Left lung (tissue), 10 donors: ENCODE results near the gene ZNF511. TPM values are rescaled to one million over a fixed set of nuclear protein-coding genes. Genes with fewer than 3 reads are reported as not detected.
A peak's percentile ranks its signal among the peaks of the same experiment; 100 is the strongest.

Source experiments
- ATAC-seq: fragments of 200-7000 bp; cut with Tn5 transposase; one replicate; pipeline ENCODE4 v1.9.1; 2020; ENCODE audit warnings: moderate library complexity
- DNase-seq, 4 donors: peaks; one replicate each; pipeline ENCODE4 v3.0.0-alpha.2; 2013 to 2020
- H3K27ac ChIP-seq, 2 donors: fragments of 200-600 bp; sonication (generic) in 1 of 2; one replicate each; pipeline versions ENCODE4 v1.5.0 to v1.8.0; 2020 to 2021
- H3K27me3 ChIP-seq, 2 donors: fragments of 200-600 bp; sonication (generic) in 1 of 2; one replicate each; pipeline versions ENCODE4 v1.5.0 to v1.8.0; 2020 to 2021
- H3K36me3 ChIP-seq, 2 donors: fragments of 200-600 bp; sonication (generic) in 1 of 2; one replicate each; pipeline versions ENCODE4 v1.5.0 to v1.8.0; 2020 to 2021
- H3K4me1 ChIP-seq, 2 donors: fragments of 200-600 bp; one replicate each; pipeline ENCODE4 v1.8.0; 2021
- H3K4me3 ChIP-seq, 2 donors: fragments of 200-600 bp; sonication (generic) in 1 of 2; one replicate each; pipeline versions ENCODE4 v1.5.0 to v1.8.0; 2020 to 2021; ENCODE audit warnings: mild to moderate bottlenecking in 1 of 2
- H3K9me3 ChIP-seq, 2 donors: fragments of 200-600 bp; sonication (generic) in 1 of 2; one replicate each; pipeline versions ENCODE4 v1.5.0 to v1.8.0; 2020 to 2021
- CTCF ChIP-seq, 2 donors: fragments of 200-600 bp; sonication (generic) in 1 of 2; IDR thresholded peaks; one replicate each; pipeline versions ENCODE4 v1.5.0 to v1.8.0; 2021; ENCODE audit warnings: antibody characterized with exemption in 2 of 2
- intact Hi-C, 2 donors: fragments of 100-400 bp; cut with DNase I; formaldehyde crosslinking; loops; one replicate each; pipeline versions ENCODE4 v1.11.2 to v1.14.2; 2022
- polyA plus RNA-seq, 6 donors: library from polyadenylated mRNA; unstranded; fragments of 120-200 nt; gene quantifications; one replicate each; pipeline ENCODE4 v1.2.1, GENCODE V29; 2013; ENCODE audit not compliant: insufficient read length in 6 of 6
- total RNA-seq, 2 donors: library from RNA; stranded (reverse); fragmentation: NEBNext Ultra II Directional; extraction: Animal tissue kit (Norgen Biotek cat#: 25700); gene quantifications; one replicate each; pipeline ENCODE4 v1.2.1, GENCODE V29; 2021
- donor health status: DM: no; HTN: yes; CAD: no.
- donor health status: DM: no; HTN: no; CAD: no.

Gene ZNF511
- total and polyA plus RNA-seq, 8 donors: 34.3 to 48.5 (median 42.3) TPM

- H3K4me1 ChIP-seq: peaks cover 10 to 22% of the 10 kb centered on the region in 2 donors
- ATAC-seq (peak; percentile 10), DNase-seq (peak in 2 of 4 donors; percentile 26 to 81)
- peaks cover 30 to 72% of the 10 kb centered on the region in 2 donors for H3K27me3 ChIP-seq
- intact Hi-C loops: no loop called here
- no peaks in the 10 kb centered on the region for H3K9me3 ChIP-seq
- H3K27ac ChIP-seq: no peak within 1 kb of the TSS
- TF ChIP-seq CTCF (IDR thresholded peaks at IDR 0.05): no peak
- no peaks in the 10 kb centered on the region for H3K36me3 ChIP-seq
- H3K4me3 ChIP-seq: peak within 1 kb of the TSS in 1 of 2 donors; percentile 28
Measured at GRCh38 chr10:133336577-133337369, 28.1 kb downstream of the ZNF511 start, which contains the start of gene CALY. Gene CALY, minus strand, starts transcription at chr10:133336896. Its CDS starts 7,907 bp downstream, at chr10:133328989.

GRCh38 chr10:133337370-133337725 is 28.6 kb downstream of the ZNF511 start:
- H3K9me3 ChIP-seq: no peaks in the 10 kb centered on the region
- no peak overlapping the region for H3K27ac ChIP-seq
- no peak overlapping the region for H3K4me3 ChIP-seq
- peaks cover 10 to 22% of the 10 kb centered on the region in 2 donors for H3K4me1 ChIP-seq
- ATAC-seq (no peak), DNase-seq (peak in 1 of 4 donors; percentile 28)
- H3K27me3 ChIP-seq: peaks cover 25 to 72% of the 10 kb centered on the region in 2 donors
- TF ChIP-seq CTCF (IDR thresholded peaks at IDR 0.05): no peak
- no peaks in the 10 kb centered on the region for H3K36me3 ChIP-seq
- intact Hi-C loops: no loop called here

GRCh38 chr10:133338080-133339071 is 29.7 kb downstream of the ZNF511 start:
- Histone ChIP-seq H3K27ac (no peak overlapping the region), H3K27me3 (peaks cover 25 to 75% of the 10 kb centered on the region in 2 donors), H3K9me3 (no peaks in the 10 kb centered on the region), H3K4me3 (no peak overlapping the region), H3K36me3 (no peaks in the 10 kb centered on the region), H3K4me1 (peaks cover 10 to 22% of the 10 kb centered on the region in 2 donors)
- ATAC-seq: no peak
- peak in 1 of 4 donors; percentile 7 for DNase-seq
- TF ChIP-seq CTCF (IDR thresholded peaks at IDR 0.05): no peak
- intact Hi-C loops: no loop called here

- no peak overlapping the region for H3K27ac ChIP-seq
- peaks cover 22 to 84% of the 10 kb centered on the region in 2 donors for H3K27me3 ChIP-seq
- H3K36me3 ChIP-seq: no peaks in the 10 kb centered on the region
- H3K4me1 ChIP-seq: peaks cover 10 to 21% of the 10 kb centered on the region in 2 donors
- intact Hi-C loops: no loop called here
- H3K9me3 ChIP-seq: no peaks in the 10 kb centered on the region
- peak in 1 of 4 donors; percentile 65 for DNase-seq
- no peak for TF ChIP-seq CTCF (IDR thresholded peaks at IDR 0.05)
- no peak overlapping the region for H3K4me3 ChIP-seq
- no peak for ATAC-seq
Measured at GRCh38 chr10:133339708-133340380, 31.1 kb downstream of the ZNF511 start.
